ENCODE measurements around the gene PDK4.

GRCh38 chr7:95569720-95570119 is 26.6 kb downstream of the PDK4 start:
- TF ChIP-seq CTCF (IDR thresholded peaks at IDR 0.05) (no peak), EP300 (IDR thresholded peaks at IDR 0.05; ENCODE audit: low read depth) (no peak)

All from transverse colon (tissue), 3 donors.